Measurements from ENCODE around the gene RTL1.

- TF ChIP-seq RXRA (IDR thresholded peaks at IDR 0.05; ENCODE audit: insufficient read depth, low read depth, low read length) (no peak), POLR2A (IDR thresholded peaks at IDR 0.05; ENCODE audit: control extremely low read depth in 1 of 2, low read depth in 2 of 2, low read length in 2 of 2) (no peak), PHF8 (conservative IDR thresholded peaks at IDR 0.05; ENCODE audit: low read depth, low read length) (no peak)
- TF ChIP-seq, protein P1, sequence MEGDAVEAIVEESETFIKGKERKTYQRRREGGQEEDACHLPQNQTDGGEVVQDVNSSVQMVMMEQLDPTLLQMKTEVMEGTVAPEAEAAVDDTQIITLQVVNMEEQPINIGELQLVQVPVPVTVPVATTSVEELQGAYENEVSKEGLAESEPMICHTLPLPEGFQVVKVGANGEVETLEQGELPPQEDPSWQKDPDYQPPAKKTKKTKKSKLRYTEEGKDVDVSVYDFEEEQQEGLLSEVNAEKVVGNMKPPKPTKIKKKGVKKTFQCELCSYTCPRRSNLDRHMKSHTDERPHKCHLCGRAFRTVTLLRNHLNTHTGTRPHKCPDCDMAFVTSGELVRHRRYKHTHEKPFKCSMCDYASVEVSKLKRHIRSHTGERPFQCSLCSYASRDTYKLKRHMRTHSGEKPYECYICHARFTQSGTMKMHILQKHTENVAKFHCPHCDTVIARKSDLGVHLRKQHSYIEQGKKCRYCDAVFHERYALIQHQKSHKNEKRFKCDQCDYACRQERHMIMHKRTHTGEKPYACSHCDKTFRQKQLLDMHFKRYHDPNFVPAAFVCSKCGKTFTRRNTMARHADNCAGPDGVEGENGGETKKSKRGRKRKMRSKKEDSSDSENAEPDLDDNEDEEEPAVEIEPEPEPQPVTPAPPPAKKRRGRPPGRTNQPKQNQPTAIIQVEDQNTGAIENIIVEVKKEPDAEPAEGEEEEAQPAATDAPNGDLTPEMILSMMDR (IDR thresholded peaks at IDR 0.05; ENCODE audit: control extremely low read depth in 1 of 3, insufficient read depth in 1 of 3, low read depth in 1 of 3, low read length in 3 of 3): no peak
Measured at GRCh38 chr14:100889641-100890040, 13.9 kb downstream of the RTL1 start.

Measured in H1 (cell line).